Caco-2 (cell line): ENCODE data around the gene NTHL1. TPM values are rescaled to one million over a fixed set of nuclear protein-coding genes. Genes with fewer than 3 reads are reported as not detected.

Source experiments
- BruUV-seq: library from RNA; stranded (reverse); fragments of 400-500 nt; replicated peaks from 2 replicates; lab custom pipeline; 2021; lab: Mats Ljungman, UMichigan
- CTCF ChIA-PET: fragments of 300-600 bp; sonication (Branson Sonifier 250); formaldehyde crosslinking; loops from one replicate; lab custom pipeline; 2022; ENCODE audit warnings: antibody characterized with exemption; lab: Charles Lee
- POLR2A ChIA-PET: fragments of 300-600 bp; sonication (Branson Sonifier 250); formaldehyde crosslinking; loops from one replicate; lab custom pipeline; 2022; ENCODE audit warnings: antibody characterized with exemption; lab: Charles Lee
- DNase-seq, 2 experiments: peaks; one replicate each; pipeline versions ENCODE4 v3.0.0 to v3.0.0-alpha.2; 2020 to 2022
- H3K27me3 ChIP-seq: replicated peaks from 2 replicates; pipeline ENCODE4 v1.6.0; 2011; ENCODE audit warnings: low read length; ENCODE audit not compliant: control insufficient read depth, insufficient read depth
- H3K36me3 ChIP-seq: 2 replicates; pipeline ENCODE4 v1.5.1; 2011; ENCODE audit warnings: low read length; ENCODE audit not compliant: control insufficient read depth, insufficient read depth
- H3K4me1 ChIP-seq: fragments of 250-450 bp; sonication (Bioruptor Pico); 2 replicates; pipeline ENCODE4 v1.5.1; 2020; ENCODE audit warnings: mild to moderate bottlenecking
- H3K4me3 ChIP-seq: 2 replicates; pipeline ENCODE4 v1.5.1; 2011; ENCODE audit warnings: low read depth, mild to moderate bottlenecking, control low read depth, low read length
- H3K9me3 ChIP-seq: fragments of 250-450 bp; sonication (Bioruptor Pico); 2 replicates; pipeline ENCODE4 v1.5.1; 2020; ENCODE audit warnings: mild to moderate bottlenecking, moderate library complexity
- H3K27ac Mint-ChIP-seq: one replicate; pipeline ENCODE4 v1.8.0; 2022; ENCODE audit warnings: mixed read lengths; ENCODE audit not compliant: unreplicated experiment
- H3K27me3 Mint-ChIP-seq: one replicate; pipeline ENCODE4 v1.8.0; 2022; ENCODE audit warnings: mixed read lengths; ENCODE audit not compliant: insufficient read depth, unreplicated experiment
- H3K36me3 Mint-ChIP-seq: one replicate; pipeline ENCODE4 v1.8.0; 2022; ENCODE audit warnings: mild to moderate bottlenecking, mixed read lengths; ENCODE audit not compliant: insufficient read depth, unreplicated experiment
- H3K4me1 Mint-ChIP-seq: one replicate; pipeline ENCODE4 v1.8.0; 2022; ENCODE audit warnings: low read depth, mixed read lengths; ENCODE audit not compliant: unreplicated experiment
- H3K4me3 Mint-ChIP-seq: one replicate; pipeline ENCODE4 v1.8.0; 2022; ENCODE audit warnings: mild to moderate bottlenecking, moderate library complexity, mixed read lengths; ENCODE audit not compliant: unreplicated experiment
- H3K9me3 Mint-ChIP-seq: one replicate; pipeline ENCODE4 v1.8.0; 2022; ENCODE audit warnings: mixed read lengths; ENCODE audit not compliant: unreplicated experiment
- intact Hi-C: fragments of 100-400 bp; cut with micrococcal nuclease; formaldehyde crosslinking; loops from one replicate; pipeline ENCODE4 v1.10.0; 2022; ENCODE audit not compliant: unreplicated experiment
- total RNA-seq: library from RNA; stranded (reverse); gene quantifications from 2 replicates; pipeline ENCODE4 v1.2.3, GENCODE V29; 2022
- TF ChIP-seq, protein P1 (sequence below), 2 experiments: fragments of 200-600 bp in 1 of 2; IDR thresholded peaks; 1 replicate in 1 of 2; 2 replicates in 1 of 2; pipeline versions ENCODE4 v1.5.1 to v1.8.0; 2011 to 2022; ENCODE audit warnings: antibody characterized with exemption in 1 of 2, control low read depth in 1 of 2, inconsistent platforms in 1 of 2, low read depth in 1 of 2, low read length in 1 of 2, mild to moderate bottlenecking in 1 of 2, moderate library complexity in 1 of 2; ENCODE audit not compliant: insufficient read depth in 1 of 2, severe bottlenecking in 1 of 2, unreplicated experiment in 1 of 2

Gene NTHL1
- total RNA-seq, 1 experiment from 2014 or later = 38.6 TPM

- peaks cover 22% of the 10 kb centered on the region for H3K4me1 ChIP-seq
- H3K36me3 ChIP-seq = no peaks in the 10 kb centered on the region
- TF ChIP-seq, protein P1, sequence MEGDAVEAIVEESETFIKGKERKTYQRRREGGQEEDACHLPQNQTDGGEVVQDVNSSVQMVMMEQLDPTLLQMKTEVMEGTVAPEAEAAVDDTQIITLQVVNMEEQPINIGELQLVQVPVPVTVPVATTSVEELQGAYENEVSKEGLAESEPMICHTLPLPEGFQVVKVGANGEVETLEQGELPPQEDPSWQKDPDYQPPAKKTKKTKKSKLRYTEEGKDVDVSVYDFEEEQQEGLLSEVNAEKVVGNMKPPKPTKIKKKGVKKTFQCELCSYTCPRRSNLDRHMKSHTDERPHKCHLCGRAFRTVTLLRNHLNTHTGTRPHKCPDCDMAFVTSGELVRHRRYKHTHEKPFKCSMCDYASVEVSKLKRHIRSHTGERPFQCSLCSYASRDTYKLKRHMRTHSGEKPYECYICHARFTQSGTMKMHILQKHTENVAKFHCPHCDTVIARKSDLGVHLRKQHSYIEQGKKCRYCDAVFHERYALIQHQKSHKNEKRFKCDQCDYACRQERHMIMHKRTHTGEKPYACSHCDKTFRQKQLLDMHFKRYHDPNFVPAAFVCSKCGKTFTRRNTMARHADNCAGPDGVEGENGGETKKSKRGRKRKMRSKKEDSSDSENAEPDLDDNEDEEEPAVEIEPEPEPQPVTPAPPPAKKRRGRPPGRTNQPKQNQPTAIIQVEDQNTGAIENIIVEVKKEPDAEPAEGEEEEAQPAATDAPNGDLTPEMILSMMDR (IDR thresholded peaks at IDR 0.05; ENCODE audit: insufficient read depth in 1 of 2, low read depth in 1 of 2, low read length in 1 of 2, severe bottlenecking in 1 of 2, unreplicated experiment in 1 of 2) = no peak
- BruUV-seq = no TSS peak
- Mint-ChIP-seq H3K36me3 (peaks cover 16% of the 10 kb centered on the region), H3K9me3 (no peaks in the 10 kb centered on the region), H3K27me3 (no peaks in the 10 kb centered on the region), H3K4me3 (no peak overlapping the region), H3K27ac (no peak overlapping the region), H3K4me1 (peaks cover 7% of the 10 kb centered on the region)
- DNase-seq = peak; percentile 35 to 57
- no peaks in the 10 kb centered on the region for H3K9me3 ChIP-seq
- no peak overlapping the region for H3K4me3 ChIP-seq
- CTCF ChIA-PET = no interaction called here
- no peaks in the 10 kb centered on the region for H3K27me3 ChIP-seq
- POLR2A ChIA-PET = interaction anchor here (0.6 kb wide), 2 partner anchors 12 to 175 kb away, joined by 4 to 6 read pairs; partner anchors contain the start of genes NHERF2 and PGP
- intact Hi-C loops = no loop called here
Observed at GRCh38 chr16:2039274-2040031, 8.2 kb downstream of the NTHL1 start.

DNA sequence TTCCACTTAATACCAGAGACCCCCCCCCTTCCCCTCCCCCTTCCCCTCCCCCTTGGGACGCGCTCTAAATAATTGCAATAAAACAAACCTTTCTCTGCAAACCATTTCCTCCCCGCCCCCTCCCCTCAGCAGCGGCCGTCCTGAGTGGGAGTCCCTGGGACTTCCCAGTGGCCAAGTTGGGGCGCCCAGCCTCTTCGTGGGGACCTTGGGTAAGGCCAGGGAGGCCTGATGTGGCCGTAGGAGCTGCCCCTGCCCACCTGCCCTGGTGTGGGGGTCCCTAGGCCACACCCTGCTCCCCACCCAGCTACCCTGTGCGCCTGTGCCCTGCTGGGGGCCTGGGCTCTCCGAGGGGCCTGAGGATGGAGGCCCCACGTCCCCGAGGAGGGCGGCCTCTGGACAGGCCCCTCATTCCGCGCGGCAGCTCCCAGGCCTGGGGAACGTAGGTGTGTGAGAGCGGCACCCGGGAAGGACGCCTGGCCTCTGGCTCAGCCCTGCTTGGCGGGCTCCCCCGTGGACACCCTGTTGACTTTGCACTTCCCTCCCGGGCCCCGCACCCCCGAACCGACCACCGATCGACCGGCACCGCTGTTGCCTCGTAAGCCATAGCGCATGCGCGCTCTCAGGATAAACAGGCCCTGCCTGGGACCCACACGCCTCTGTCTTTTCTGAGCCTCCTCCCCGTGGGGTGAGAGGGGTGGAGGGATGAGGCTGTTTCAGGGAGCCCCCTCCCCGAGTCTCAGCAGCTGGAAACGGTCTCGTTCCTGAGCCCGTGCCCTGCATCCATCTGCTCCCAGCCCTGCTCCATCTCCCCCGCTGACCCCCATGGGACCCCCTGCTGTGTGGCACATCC is 9.0 kb downstream of the NTHL1 start:
- H3K27ac Mint-ChIP-seq = peak overlapping the region; percentile 27
- no peak for DNase-seq
- no TSS peak for BruUV-seq
- CTCF ChIA-PET = no interaction called here
- peaks cover 16% of the 10 kb centered on the region for H3K36me3 Mint-ChIP-seq
- POLR2A ChIA-PET = no interaction called here
- Histone ChIP-seq H3K9me3 (no peaks in the 10 kb centered on the region), H3K4me3 (no peak overlapping the region), H3K36me3 (no peaks in the 10 kb centered on the region; the same call in 1 of the 2 replicates), H3K27me3 (no peaks in the 10 kb centered on the region), H3K4me1 (peaks cover 26% of the 10 kb centered on the region)
- peaks cover 7% of the 10 kb centered on the region for H3K4me1 Mint-ChIP-seq
- TF ChIP-seq, protein P1 (IDR thresholded peaks at IDR 0.05; ENCODE audit: insufficient read depth in 1 of 2, low read depth in 1 of 2, low read length in 1 of 2, severe bottlenecking in 1 of 2, unreplicated experiment in 1 of 2) = no peak
- intact Hi-C loops = no loop called here
- H3K27me3 Mint-ChIP-seq = no peaks in the 10 kb centered on the region
- H3K4me3 Mint-ChIP-seq = no peak overlapping the region
- H3K9me3 Mint-ChIP-seq = no peaks in the 10 kb centered on the region

- H3K4me3 ChIP-seq = no peak overlapping the region
- TF ChIP-seq, protein P1 (IDR thresholded peaks at IDR 0.05; ENCODE audit: insufficient read depth in 1 of 2, low read depth in 1 of 2, low read length in 1 of 2, severe bottlenecking in 1 of 2, unreplicated experiment in 1 of 2) = no peak
- no peaks in the 10 kb centered on the region for H3K9me3 ChIP-seq
- peaks cover 29% of the 10 kb centered on the region for H3K4me1 ChIP-seq
- H3K36me3 Mint-ChIP-seq = peaks cover 16% of the 10 kb centered on the region
- BruUV-seq = no TSS peak
- H3K27me3 Mint-ChIP-seq = no peaks in the 10 kb centered on the region
- H3K36me3 ChIP-seq = no peaks in the 10 kb centered on the region; the same call in 1 of the 2 replicates
- H3K4me1 Mint-ChIP-seq = peaks cover 7% of the 10 kb centered on the region
- no peaks in the 10 kb centered on the region for H3K9me3 Mint-ChIP-seq
- intact Hi-C loops = no loop called here
- no peak for DNase-seq
- POLR2A ChIA-PET = no interaction called here
- CTCF ChIA-PET = no interaction called here
- no peak overlapping the region for H3K4me3 Mint-ChIP-seq
- no peaks in the 10 kb centered on the region for H3K27me3 ChIP-seq
- peak overlapping the region; percentile 27 for H3K27ac Mint-ChIP-seq
Observed at GRCh38 chr16:2037647-2038381, 9.8 kb downstream of the NTHL1 start.
